Thyroid gland (tissue), 4 donors: Measurements from ENCODE around the gene ANO2.

Experiments
- CTCF ChIP-seq, 6 experiments: fragments of 200-600 bp in 3 of 6; fragments of 450-650 bp in 3 of 6; sonication (generic) in 3 of 6; IDR thresholded peaks; one replicate each; pipeline ENCODE4 v1.5.1; 2016 to 2019; ENCODE audit warnings: antibody characterized with exemption in 6 of 6, mild to moderate bottlenecking in 2 of 6, inconsistent platforms in 1 of 6, moderate library complexity in 1 of 6
- POLR2A ChIP-seq, 2 donors: fragments of 450-650 bp; IDR thresholded peaks; one replicate each; pipeline ENCODE4 v1.6.1; 2017; ENCODE audit warnings: antibody characterized with exemption in 2 of 2, mild to moderate bottlenecking in 2 of 2, moderate library complexity in 1 of 2

DNA sequence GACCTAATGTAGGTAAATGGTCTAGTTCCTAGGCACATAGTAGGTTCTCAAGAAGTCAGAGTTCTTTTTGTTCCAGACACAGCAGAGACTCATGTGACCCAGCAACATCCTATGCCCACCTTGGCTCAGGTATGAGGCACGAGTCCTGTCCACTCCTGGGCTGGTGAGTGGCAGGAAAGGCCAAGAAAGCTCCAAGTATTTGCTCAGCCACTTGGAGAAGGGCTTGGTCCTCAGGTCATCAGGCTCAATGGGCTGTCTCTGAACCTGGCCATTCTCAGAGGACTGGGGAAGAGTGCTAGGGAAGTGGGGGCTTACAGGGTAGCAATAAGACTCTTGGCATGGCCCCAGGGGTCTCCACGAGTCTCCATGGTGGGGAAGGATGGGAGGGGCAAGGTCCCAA lies 260.1 kb downstream of the ANO2 start:
- TF ChIP-seq POLR2A (IDR thresholded peaks at IDR 0.05) (no peak), CTCF (IDR thresholded peaks at IDR 0.05) (no peak)
